K562 (cell line): ENCODE results near the gene MCCD1. TPM values are rescaled to one million over a fixed set of nuclear protein-coding genes. Genes with fewer than 3 reads are reported as not detected.
A peak's percentile ranks its signal among the peaks of the same experiment; 100 is the strongest.

Source experiments
- BRF1 ChIP-seq: IDR thresholded peaks from 3 replicates; pipeline ENCODE4 v1.6.1; 2011; ENCODE audit warnings: borderline replicate concordance, mild to moderate bottlenecking; ENCODE audit not compliant: insufficient read length; ENCODE audit errors: extremely low read depth
- CC2D1A ChIP-seq: fragments of 450-650 bp; IDR thresholded peaks from 2 replicates; pipeline ENCODE4 v1.6.1; 2017; ENCODE audit warnings: mild to moderate bottlenecking
- CHD7 ChIP-seq: fragments of 200-600 bp; sonication (generic); IDR thresholded peaks from one replicate; pipeline ENCODE4 v1.6.1; 2012; ENCODE audit warnings: mild to moderate bottlenecking, low read depth, low read length, inconsistent platforms
- CSDE1 ChIP-seq, 2 experiments: fragments of 450-650 bp; IDR thresholded peaks; 2 replicates each; pipeline ENCODE4 v1.6.1; 2016; ENCODE audit warnings: mild to moderate bottlenecking in 1 of 2
- HEY1 ChIP-seq: fragments of 250-450 bp; sonication (Bioruptor Pico); IDR thresholded peaks from 2 replicates; pipeline ENCODE4 v1.5.0; 2020; ENCODE audit warnings: mild to moderate bottlenecking, moderate library complexity, borderline replicate concordance
- MYNN ChIP-seq, 2 experiments: sonication (generic); formaldehyde crosslinking in 1 of 2; IDR thresholded peaks; 2 replicates each; pipeline versions ENCODE4 v1.5.0 to v1.6.1; 2016 to 2020; ENCODE audit warnings: antibody characterized with exemption in 1 of 2, missing genetic modification reagents in 1 of 2
- PCBP1 ChIP-seq: fragments of 200-400 bp; formaldehyde crosslinking; IDR thresholded peaks from 2 replicates; pipeline ENCODE4 v1.6.1; 2018; ENCODE audit warnings: mild to moderate bottlenecking, low read depth, low read length; ENCODE audit not compliant: poor library complexity, severe bottlenecking
- SRSF1 ChIP-seq: fragments of 200-400 bp; formaldehyde crosslinking; IDR thresholded peaks from 2 replicates; pipeline ENCODE4 v1.6.1; 2017; ENCODE audit warnings: mild to moderate bottlenecking, low read depth, low read length, moderate library complexity
- ZNF140 ChIP-seq: fragments of 250-450 bp; sonication (Bioruptor Pico); IDR thresholded peaks from 2 replicates; pipeline ENCODE4 v1.8.0; 2021; ENCODE audit warnings: moderate library complexity, mild to moderate bottlenecking, inconsistent platforms
- polyA plus RNA-seq, 8 experiments: library from polyadenylated mRNA; depleted of rRNA in 4 of 8; stranded (reverse) in 5 of 8; unstranded in 3 of 8; fragments of >200 nt; fragmentation: Nextera tagmentation in 2 of 8; fragmentation: Illumina TruSeq in 1 of 8; extraction: Ambion mirVana in 2 of 8; extraction: Trizol in 1 of 8; gene quantifications; 2 replicates each; pipeline versions ENCODE4 v1.2.1 to v1.2.3, GENCODE V29; 2011 to 2014; ENCODE audit warnings: inconsistent platforms in 1 of 8, missing spikeins in 1 of 8
- total RNA-seq, 7 experiments: library from RNA; depleted of rRNA in 6 of 7; stranded (reverse); fragments of >200 nt in 6 of 7; fragmentation: Illumina TruSeq in 2 of 7; extraction: Trizol in 2 of 7; gene quantifications; 2 replicates each; pipeline versions ENCODE4 v1.2.1 to v1.2.3, GENCODE V29; 2011 to 2021; ENCODE audit warnings: low replicate concordance in 1 of 7
- TF ChIP-seq, protein P1 (sequence below), 2 experiments: fragments of 450-650 bp; conservative IDR thresholded peaks; 2 replicates each; pipeline ENCODE4 v1.6.1; 2017; ENCODE audit warnings: mild to moderate bottlenecking in 2 of 2, moderate library complexity in 2 of 2
- TF ChIP-seq, protein P2 (sequence below): fragments of 150-350 bp; conservative IDR thresholded peaks from 2 replicates; pipeline ENCODE4 v1.6.1; 2014; ENCODE audit warnings: low read length

The MCCD1 gene
- total and polyA plus RNA-seq, 9 of the 15 experiments (the other 6 are each of a cell fraction or from before 2014, with no cell fraction given): not detected

- TF ChIP-seq ZNF140 (CRISPR knock-in tag): no peak
- TF ChIP-seq BRF1: no peak
- TF ChIP-seq MYNN (IDR thresholded peaks at IDR 0.05): no peak
- no peak for TF ChIP-seq MYNN (CRISPR knock-in tag; IDR thresholded peaks at IDR 0.05)
- peak; percentile 74 for TF ChIP-seq CC2D1A
- TF ChIP-seq, protein P1, sequence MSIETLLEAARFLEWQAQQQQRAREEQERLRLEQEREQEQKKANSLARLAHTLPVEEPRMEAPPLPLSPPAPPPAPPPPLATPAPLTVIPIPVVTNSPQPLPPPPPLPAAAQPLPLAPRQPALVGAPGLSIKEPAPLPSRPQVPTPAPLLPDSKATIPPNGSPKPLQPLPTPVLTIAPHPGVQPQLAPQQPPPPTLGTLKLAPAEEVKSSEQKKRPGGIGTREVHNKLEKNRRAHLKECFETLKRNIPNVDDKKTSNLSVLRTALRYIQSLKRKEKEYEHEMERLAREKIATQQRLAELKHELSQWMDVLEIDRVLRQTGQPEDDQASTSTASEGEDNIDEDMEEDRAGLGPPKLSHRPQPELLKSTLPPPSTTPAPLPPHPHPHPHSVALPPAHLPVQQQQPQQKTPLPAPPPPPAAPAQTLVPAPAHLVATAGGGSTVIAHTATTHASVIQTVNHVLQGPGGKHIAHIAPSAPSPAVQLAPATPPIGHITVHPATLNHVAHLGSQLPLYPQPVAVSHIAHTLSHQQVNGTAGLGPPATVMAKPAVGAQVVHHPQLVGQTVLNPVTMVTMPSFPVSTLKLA (conservative IDR thresholded peaks at IDR 0.05): peak; percentile 58 to 67; a peak in 3 of 4 replicates
- TF ChIP-seq SRSF1: no peak
- no peak for TF ChIP-seq PCBP1
- no peak for TF ChIP-seq HEY1 (CRISPR knock-in tag)
- TF ChIP-seq, protein P2, sequence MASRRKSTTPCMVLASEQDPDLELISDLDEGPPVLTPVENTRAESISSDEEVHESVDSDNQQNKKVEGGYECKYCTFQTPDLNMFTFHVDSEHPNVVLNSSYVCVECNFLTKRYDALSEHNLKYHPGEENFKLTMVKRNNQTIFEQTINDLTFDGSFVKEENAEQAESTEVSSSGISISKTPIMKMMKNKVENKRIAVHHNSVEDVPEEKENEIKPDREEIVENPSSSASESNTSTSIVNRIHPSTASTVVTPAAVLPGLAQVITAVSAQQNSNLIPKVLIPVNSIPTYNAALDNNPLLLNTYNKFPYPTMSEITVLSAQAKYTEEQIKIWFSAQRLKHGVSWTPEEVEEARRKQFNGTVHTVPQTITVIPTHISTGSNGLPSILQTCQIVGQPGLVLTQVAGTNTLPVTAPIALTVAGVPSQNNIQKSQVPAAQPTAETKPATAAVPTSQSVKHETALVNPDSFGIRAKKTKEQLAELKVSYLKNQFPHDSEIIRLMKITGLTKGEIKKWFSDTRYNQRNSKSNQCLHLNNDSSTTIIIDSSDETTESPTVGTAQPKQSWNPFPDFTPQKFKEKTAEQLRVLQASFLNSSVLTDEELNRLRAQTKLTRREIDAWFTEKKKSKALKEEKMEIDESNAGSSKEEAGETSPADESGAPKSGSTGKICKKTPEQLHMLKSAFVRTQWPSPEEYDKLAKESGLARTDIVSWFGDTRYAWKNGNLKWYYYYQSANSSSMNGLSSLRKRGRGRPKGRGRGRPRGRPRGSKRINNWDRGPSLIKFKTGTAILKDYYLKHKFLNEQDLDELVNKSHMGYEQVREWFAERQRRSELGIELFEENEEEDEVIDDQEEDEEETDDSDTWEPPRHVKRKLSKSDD: no peak
- no peak for TF ChIP-seq CSDE1 (IDR thresholded peaks at IDR 0.05)
- TF ChIP-seq CHD7: no peak
Measured at GRCh38 chr6:31493875-31494694, 34.7 kb upstream of the MCCD1 start (continued).
